Nucleus accumbens (tissue), 56 donors: ENCODE data around the gene PFDN4.
"Not testable (repeated sequence)": the region's sequence is repeated elsewhere in the genome, so short reads cannot be mapped to it uniquely, and the experiment has no call there.

Source experiments
- DNase-seq, 56 donors: peaks; one replicate each; lab custom pipeline; 2025; lab: John Stamatoyannopoulos, UW

The PFDN4 gene

GRCh38 chr20:54257071-54257816 is 49.4 kb downstream of the PFDN4 start:
- DNase-seq, result no peak

- DNase-seq, result no peak
Measured at GRCh38 chr20:54260116-54260515, 52.2 kb downstream of the PFDN4 start.

- no peak for DNase-seq
Measured at GRCh38 chr20:54262671-54263070, 54.8 kb downstream of the PFDN4 start.

- DNase-seq, result no peak
Measured at GRCh38 chr20:54263116-54263690, 55.3 kb downstream of the PFDN4 start.

GRCh38 chr20:54265791-54266190 is 57.9 kb downstream of the PFDN4 start:
- DNase-seq, result not testable (repeated sequence)

GRCh38 chr20:54266844-54267243 is 59.0 kb downstream of the PFDN4 start:
- no peak for DNase-seq

- peak in 2 of 56 donors; percentile 1 to 17 for DNase-seq
Measured at GRCh38 chr20:54267483-54268003, 59.7 kb downstream of the PFDN4 start.

GRCh38 chr20:54268941-54269340 is 61.1 kb downstream of the PFDN4 start:
- no peak for DNase-seq
